Measurements from ENCODE around the gene ZBED6.
"Not testable (repeated sequence)": the region's sequence is repeated elsewhere in the genome, so short reads cannot be mapped to it uniquely, and the experiment has no call there.

DNA sequence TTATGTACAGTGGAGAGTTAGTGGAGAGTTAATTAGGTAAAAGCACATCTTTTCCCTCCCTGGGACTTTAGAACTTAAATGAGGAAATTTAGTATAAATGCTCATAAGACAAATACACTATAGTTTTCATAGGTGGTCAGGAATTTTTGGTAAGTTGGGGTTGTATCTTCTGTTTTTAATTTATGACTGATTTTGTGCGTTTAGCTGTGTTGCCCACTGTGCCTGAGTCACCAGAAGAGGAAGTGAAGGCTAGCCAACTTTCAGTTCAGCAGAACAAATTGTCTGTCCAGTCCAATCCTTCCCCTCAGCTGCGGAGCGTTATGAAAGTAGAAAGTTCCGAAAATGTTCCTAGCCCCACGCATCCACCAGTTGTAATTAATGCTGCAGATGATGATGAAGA, 33.8 kb downstream of the ZBED6 start:
- TF ChIP-seq POLR2AphosphoS5 (IDR thresholded peaks at IDR 0.05; ENCODE audit: insufficient read depth in 1 of 2, low read depth in 1 of 2); POLR2A (IDR thresholded peaks at IDR 0.05): not testable (repeated sequence)
- TF ChIP-seq, protein P1, sequence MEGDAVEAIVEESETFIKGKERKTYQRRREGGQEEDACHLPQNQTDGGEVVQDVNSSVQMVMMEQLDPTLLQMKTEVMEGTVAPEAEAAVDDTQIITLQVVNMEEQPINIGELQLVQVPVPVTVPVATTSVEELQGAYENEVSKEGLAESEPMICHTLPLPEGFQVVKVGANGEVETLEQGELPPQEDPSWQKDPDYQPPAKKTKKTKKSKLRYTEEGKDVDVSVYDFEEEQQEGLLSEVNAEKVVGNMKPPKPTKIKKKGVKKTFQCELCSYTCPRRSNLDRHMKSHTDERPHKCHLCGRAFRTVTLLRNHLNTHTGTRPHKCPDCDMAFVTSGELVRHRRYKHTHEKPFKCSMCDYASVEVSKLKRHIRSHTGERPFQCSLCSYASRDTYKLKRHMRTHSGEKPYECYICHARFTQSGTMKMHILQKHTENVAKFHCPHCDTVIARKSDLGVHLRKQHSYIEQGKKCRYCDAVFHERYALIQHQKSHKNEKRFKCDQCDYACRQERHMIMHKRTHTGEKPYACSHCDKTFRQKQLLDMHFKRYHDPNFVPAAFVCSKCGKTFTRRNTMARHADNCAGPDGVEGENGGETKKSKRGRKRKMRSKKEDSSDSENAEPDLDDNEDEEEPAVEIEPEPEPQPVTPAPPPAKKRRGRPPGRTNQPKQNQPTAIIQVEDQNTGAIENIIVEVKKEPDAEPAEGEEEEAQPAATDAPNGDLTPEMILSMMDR (IDR thresholded peaks at IDR 0.05): not testable (repeated sequence)

Data from vagina (tissue), 2 donors.